Mesothelial cell of epicardium (in vitro differentiated cells): ENCODE data around the gene ACOXL. TPM values are rescaled to one million over a fixed set of nuclear protein-coding genes. Genes with fewer than 3 reads are reported as not detected.

ENCODE experiments used
- DNase-seq, 2 experiments: peaks; one replicate each; pipeline ENCODE4 v3.0.0; 2021; ENCODE audit warnings: low spot score in 2 of 2; ENCODE audit not compliant: unreplicated experiment in 2 of 2
- H3K27ac Mint-ChIP-seq: 2 replicates; pipeline ENCODE4 v1.8.0; 2021; ENCODE audit warnings: mixed read lengths
- H3K27me3 Mint-ChIP-seq: 2 replicates; pipeline ENCODE4 v1.8.0; 2021; ENCODE audit warnings: low read depth, mixed read lengths
- H3K36me3 Mint-ChIP-seq: 2 replicates; pipeline ENCODE4 v1.8.0; 2021; ENCODE audit warnings: mixed read lengths
- H3K4me1 Mint-ChIP-seq: 2 replicates; pipeline ENCODE4 v1.8.0; 2021; ENCODE audit warnings: mixed read lengths
- H3K4me3 Mint-ChIP-seq: 2 replicates; pipeline ENCODE4 v1.8.0; 2021; ENCODE audit warnings: mild to moderate bottlenecking, moderate library complexity, mixed read lengths
- H3K9me3 Mint-ChIP-seq: 2 replicates; pipeline ENCODE4 v1.8.0; 2021; ENCODE audit warnings: mixed read lengths
- total RNA-seq: library from RNA; stranded (reverse); gene quantifications from 3 replicates; pipeline ENCODE4 v1.2.1, GENCODE V29; 2021
- TF ChIP-seq, protein P1 (sequence below): fragments of 200-600 bp; sonication (generic); IDR thresholded peaks from one replicate; pipeline ENCODE4 v1.5.0; 2021; ENCODE audit warnings: antibody characterized with exemption; ENCODE audit not compliant: unreplicated experiment

ACOXL gene
- total RNA-seq, 1 donor from 2014 or later = 0.20 TPM

DNA sequence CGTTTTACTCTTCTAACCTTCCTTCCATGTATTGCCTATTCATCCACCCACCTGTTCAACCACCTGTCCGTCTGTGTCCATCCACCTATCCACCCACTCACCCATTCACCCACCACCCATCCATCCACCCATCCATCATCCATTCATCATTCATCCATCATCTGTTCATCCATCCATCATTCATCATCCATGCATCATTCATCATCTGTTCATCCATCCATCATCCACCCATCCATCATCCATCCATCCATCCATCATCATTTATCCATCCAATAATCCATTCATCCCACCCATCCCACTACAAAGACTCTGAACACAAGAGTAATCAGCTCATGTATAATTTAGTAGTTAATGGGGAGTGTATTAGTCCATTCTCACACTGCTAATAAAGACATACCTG is 78.0 kb downstream of the ACOXL start:
- TF ChIP-seq, protein P1, sequence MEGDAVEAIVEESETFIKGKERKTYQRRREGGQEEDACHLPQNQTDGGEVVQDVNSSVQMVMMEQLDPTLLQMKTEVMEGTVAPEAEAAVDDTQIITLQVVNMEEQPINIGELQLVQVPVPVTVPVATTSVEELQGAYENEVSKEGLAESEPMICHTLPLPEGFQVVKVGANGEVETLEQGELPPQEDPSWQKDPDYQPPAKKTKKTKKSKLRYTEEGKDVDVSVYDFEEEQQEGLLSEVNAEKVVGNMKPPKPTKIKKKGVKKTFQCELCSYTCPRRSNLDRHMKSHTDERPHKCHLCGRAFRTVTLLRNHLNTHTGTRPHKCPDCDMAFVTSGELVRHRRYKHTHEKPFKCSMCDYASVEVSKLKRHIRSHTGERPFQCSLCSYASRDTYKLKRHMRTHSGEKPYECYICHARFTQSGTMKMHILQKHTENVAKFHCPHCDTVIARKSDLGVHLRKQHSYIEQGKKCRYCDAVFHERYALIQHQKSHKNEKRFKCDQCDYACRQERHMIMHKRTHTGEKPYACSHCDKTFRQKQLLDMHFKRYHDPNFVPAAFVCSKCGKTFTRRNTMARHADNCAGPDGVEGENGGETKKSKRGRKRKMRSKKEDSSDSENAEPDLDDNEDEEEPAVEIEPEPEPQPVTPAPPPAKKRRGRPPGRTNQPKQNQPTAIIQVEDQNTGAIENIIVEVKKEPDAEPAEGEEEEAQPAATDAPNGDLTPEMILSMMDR = no peak
- Mint-ChIP-seq H3K4me3 (no peak overlapping the region), H3K4me1 (no peaks in the 10 kb centered on the region), H3K27ac (no peak overlapping the region), H3K27me3 (peaks cover 17% of the 10 kb centered on the region), H3K36me3 (no peaks in the 10 kb centered on the region), H3K9me3 (no peaks in the 10 kb centered on the region)
- DNase-seq = no peak

- Mint-ChIP-seq H3K27ac (no peak overlapping the region), H3K36me3 (no peaks in the 10 kb centered on the region), H3K4me1 (no peaks in the 10 kb centered on the region), H3K27me3 (peaks cover 29% of the 10 kb centered on the region), H3K4me3 (no peak overlapping the region), H3K9me3 (no peaks in the 10 kb centered on the region)
- no peak for DNase-seq
- TF ChIP-seq, protein P1 = no peak
These were observed 80.6 kb downstream of the ACOXL start for GRCh38 chr2:110812726-110813645.

DNA sequence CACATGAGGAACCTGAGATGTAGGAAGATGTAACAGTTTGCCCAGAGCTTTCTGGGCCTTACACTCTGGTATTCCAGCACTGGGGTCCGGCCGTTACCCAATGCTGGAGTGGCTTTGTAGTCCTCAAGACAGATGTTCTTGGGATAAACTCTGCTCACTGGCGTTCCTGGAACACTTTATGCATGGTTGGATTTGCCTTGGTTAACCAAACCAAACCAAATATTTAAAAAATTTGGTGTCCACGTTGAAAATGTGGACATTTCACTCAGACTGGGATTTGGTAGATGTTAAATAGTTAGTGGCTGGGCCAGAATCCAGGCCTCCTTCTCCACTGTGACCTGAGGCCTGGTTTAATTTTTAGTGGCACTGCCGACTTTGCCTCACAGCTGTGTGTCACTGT is 81.5 kb downstream of the ACOXL start:
- H3K27ac Mint-ChIP-seq = no peak overlapping the region
- DNase-seq = no peak
- no peaks in the 10 kb centered on the region for H3K4me1 Mint-ChIP-seq
- H3K9me3 Mint-ChIP-seq = no peaks in the 10 kb centered on the region
- H3K27me3 Mint-ChIP-seq = peaks cover 30% of the 10 kb centered on the region
- TF ChIP-seq, protein P1 = no peak
- no peak overlapping the region for H3K4me3 Mint-ChIP-seq
- H3K36me3 Mint-ChIP-seq = no peaks in the 10 kb centered on the region

GRCh38 chr2:110815938-110816337 is 83.6 kb downstream of the ACOXL start:
- Mint-ChIP-seq H3K4me1 (no peaks in the 10 kb centered on the region), H3K27ac (no peak overlapping the region), H3K9me3 (no peaks in the 10 kb centered on the region), H3K27me3 (peaks cover 43% of the 10 kb centered on the region), H3K36me3 (no peaks in the 10 kb centered on the region), H3K4me3 (no peak overlapping the region)
- no peak for DNase-seq
- TF ChIP-seq, protein P1 = no peak

DNA sequence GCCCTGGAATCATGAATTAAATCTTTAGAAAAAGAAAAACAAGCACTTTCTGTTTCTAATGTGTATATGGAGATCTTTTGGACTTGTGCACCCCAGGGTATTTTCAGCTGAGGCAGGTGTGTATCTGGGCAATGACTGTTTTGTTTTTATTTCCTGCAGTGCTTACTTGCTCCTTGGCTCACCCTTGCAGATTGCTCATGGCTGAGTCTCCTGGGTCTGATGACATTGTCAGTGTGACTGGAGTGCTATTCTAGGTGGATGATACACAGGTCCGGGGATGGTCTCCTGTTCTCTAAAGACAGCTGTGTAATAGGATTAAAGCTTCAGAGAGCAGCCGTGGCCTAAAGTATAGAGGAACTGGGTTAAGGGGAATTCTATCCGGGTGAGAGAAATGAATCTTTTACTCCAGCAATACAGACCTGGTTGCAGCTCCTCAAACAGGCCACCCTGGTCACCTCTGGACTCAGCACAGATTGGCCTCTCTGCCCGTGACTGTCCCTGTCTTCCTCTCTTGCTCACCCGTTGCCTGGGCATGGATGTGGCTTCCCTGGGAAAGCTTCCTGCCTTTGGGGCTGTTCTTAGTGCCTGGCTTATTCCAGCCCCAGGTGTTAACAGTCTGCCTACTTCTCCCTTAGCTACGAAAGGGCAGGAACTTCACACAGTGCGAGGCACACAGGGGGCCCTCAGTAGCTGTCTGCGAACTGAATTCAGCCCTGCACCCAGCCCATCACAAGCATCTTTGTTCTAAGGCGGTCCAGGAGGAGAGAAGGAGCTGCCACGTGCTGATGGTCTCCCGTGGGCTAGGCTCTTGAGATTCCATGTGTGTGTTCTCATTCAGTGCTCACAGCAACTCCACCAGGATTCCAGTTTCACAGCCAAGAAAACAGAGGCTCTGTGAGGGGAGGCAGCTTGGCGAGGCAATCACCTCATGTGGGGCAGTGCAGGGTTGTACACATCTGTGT is 84.3 kb downstream of the ACOXL start:
- H3K4me3 Mint-ChIP-seq = no peak overlapping the region
- no peaks in the 10 kb centered on the region for H3K4me1 Mint-ChIP-seq
- TF ChIP-seq, protein P1 = no peak
- H3K27ac Mint-ChIP-seq = no peak overlapping the region
- no peak for DNase-seq
- peaks cover 50% of the 10 kb centered on the region for H3K27me3 Mint-ChIP-seq
- H3K36me3 Mint-ChIP-seq = no peaks in the 10 kb centered on the region
- no peaks in the 10 kb centered on the region for H3K9me3 Mint-ChIP-seq
